ENCODE measurements around the gene TCF3. TPM values are rescaled to one million over a fixed set of nuclear protein-coding genes. Genes with fewer than 3 reads are reported as not detected.

Gene TCF3
- total RNA-seq, 5 donors from 2014 or later (not counting 1 experiment from before 2014, with no cell fraction given), result 63.3 to 107 (median 94.6) TPM

GRCh38 chr19:1561236-1561842, 91.1 kb downstream of the TCF3 start:
- Histone ChIP-seq H3K27ac (ENCODE audit: low read length) (no peak overlapping the region), H3K4me1 (ENCODE audit: control insufficient read depth in 1 of 2, extremely low read depth in 1 of 2, insufficient read depth in 2 of 2, low read length in 2 of 2) (peaks cover 0 to 3% of the 10 kb centered on the region in 2 experiments), H3K36me3 (ENCODE audit: control insufficient read depth in 2 of 2, extremely low read depth in 1 of 2, insufficient read depth in 1 of 2, low read length in 1 of 2) (no peaks in the 10 kb centered on the region), H3K4me3 (ENCODE audit: control insufficient read depth in 1 of 2, extremely low read depth in 1 of 2, low read length in 1 of 2) (no peak overlapping the region), H3K27me3 (replicated peaks in 1 of 2; ENCODE audit: control insufficient read depth in 2 of 2, extremely low read depth in 1 of 2, insufficient read depth in 2 of 2, low read length in 1 of 2) (no peaks in the 10 kb centered on the region), H3K9me3 (no peaks in the 10 kb centered on the region)
- ChIA-PET CTCF (interaction anchor here in 1 of 2 donors (0.6 kb wide), 1 partner anchor 27 kb away, joined by 7 read pairs; no protein-coding TSS in a partner anchor), POLR2A (interaction anchor here in 1 of 2 donors (0.6 kb wide), 1 partner anchor 92 kb away, joined by 3 read pairs; no protein-coding TSS in a partner anchor)
- H3K27ac Mint-ChIP-seq, result no peak overlapping the region
- peaks cover 0 to 3% (median 0%) of the 10 kb centered on the region in 3 donors for H3K4me1 Mint-ChIP-seq
- H3K36me3 Mint-ChIP-seq, result no peaks in the 10 kb centered on the region
- H3K27me3 Mint-ChIP-seq, result no peaks in the 10 kb centered on the region
- no peaks in the 10 kb centered on the region for H3K9me3 Mint-ChIP-seq
- DNase-seq, result no peak
- no peak overlapping the region for H3K4me3 Mint-ChIP-seq
- 94% methylated on average over 12 of the region's 17 CpGs for WGBS (ENCODE audit: insufficient coverage)
- no peak for ATAC-seq (replicated peaks in 1 of 4)

- Histone ChIP-seq H3K36me3 (ENCODE audit: control insufficient read depth in 2 of 2, extremely low read depth in 1 of 2, insufficient read depth in 1 of 2, low read length in 1 of 2) (no peaks in the 10 kb centered on the region), H3K27me3 (replicated peaks in 1 of 2; ENCODE audit: control insufficient read depth in 2 of 2, extremely low read depth in 1 of 2, insufficient read depth in 2 of 2, low read length in 1 of 2) (no peaks in the 10 kb centered on the region), H3K9me3 (no peaks in the 10 kb centered on the region), H3K4me1 (ENCODE audit: control insufficient read depth in 1 of 2, extremely low read depth in 1 of 2, insufficient read depth in 2 of 2, low read length in 2 of 2) (peaks cover 0 to 3% of the 10 kb centered on the region in 2 experiments), H3K4me3 (ENCODE audit: control insufficient read depth in 1 of 2, extremely low read depth in 1 of 2, low read length in 1 of 2) (no peak overlapping the region), H3K27ac (ENCODE audit: low read length) (no peak overlapping the region)
- POLR2A ChIA-PET, result interaction anchor here in 1 of 2 donors (0.6 kb wide), 1 partner anchor 93 kb away, joined by 3 read pairs; no protein-coding TSS in a partner anchor
- DNase-seq (no peak), ATAC-seq (replicated peaks in 1 of 4) (no peak)
- CTCF ChIA-PET, result no interaction called here
- Mint-ChIP-seq H3K36me3 (no peaks in the 10 kb centered on the region), H3K4me3 (no peak overlapping the region), H3K27me3 (no peaks in the 10 kb centered on the region), H3K27ac (no peak overlapping the region), H3K4me1 (peaks cover 0 to 3% (median 0%) of the 10 kb centered on the region in 3 donors), H3K9me3 (no peaks in the 10 kb centered on the region)
- WGBS (ENCODE audit: insufficient coverage), result 60% methylated on average over 17 of the region's 25 CpGs
These were observed 92.0 kb downstream of the TCF3 start for GRCh38 chr19:1560286-1560882.

Other genes with a start within 250 kb of the TCF3 start
- gene DAZAP1, start 245.0 kb downstream of the TCF3 start, total RNA-seq, result 100 to 1,000 TPM; 153 to 170 (median 161) TPM
- gene RPS15, start 214.2 kb downstream of the TCF3 start, total RNA-seq, result 1,000 to 10,000 TPM; 1,731 to 2,353 (median 2,282) TPM
- gene APC2, start 202.5 kb downstream of the TCF3 start, total RNA-seq, result under 1 TPM; 0.08 to 0.29 (median 0.13) TPM
- gene C19orf25, start 173.4 kb downstream of the TCF3 start, total RNA-seq, result 10 to 100 TPM; 30.8 to 76.2 (median 71.4) TPM
- gene PCSK4, start 162.3 kb downstream of the TCF3 start, total RNA-seq, result 1 to 10 TPM; 5.2 to 9.8 (median 5.6) TPM
- gene REEP6, start 161.4 kb downstream of the TCF3 start, total RNA-seq, result 1 to 10 TPM; 2.2 to 6.9 (median 5.5) TPM
- 1 to 10 TPM; 5.7 to 7.9 (median 6.9) TPM for gene ADAMTSL5, start 139.6 kb downstream of the TCF3 start, total RNA-seq
- gene PLK5, start 128.5 kb downstream of the TCF3 start, total RNA-seq, result not detected
- gene MEX3D, start 84.3 kb downstream of the TCF3 start, total RNA-seq, result 1 to 10 TPM; 2.1 to 7.7 (median 6.2) TPM
- 10 to 100 TPM; 51.8 to 80.3 (median 75.5) TPM for gene MBD3, start 59.8 kb downstream of the TCF3 start, total RNA-seq
- gene UQCR11, start 47.2 kb downstream of the TCF3 start, total RNA-seq, result 100 to 1,000 TPM; 127 to 168 (median 148) TPM
- under 1 TPM in 2 of 5 donors, not detected in 3; 0.03 TPM for gene ONECUT3, start 100.9 kb upstream of the TCF3 start, total RNA-seq
- gene ATP8B3, start 159.7 kb upstream of the TCF3 start, total RNA-seq, result 1 to 10 TPM; 3.5 to 5.7 (median 4.0) TPM
- gene REXO1, start 195.9 kb upstream of the TCF3 start, total RNA-seq, result 10 to 100 TPM; 68.4 to 97.5 (median 78.7) TPM
- gene KLF16, start 211.0 kb upstream of the TCF3 start, total RNA-seq, result 10 to 100 TPM; 29.8 to 61.4 (median 32.7) TPM
- 100 to 1,000 TPM; 136 to 185 (median 151) TPM for gene ABHD17A, start 232.9 kb upstream of the TCF3 start, total RNA-seq